Measurements from ENCODE around the gene MRPL48. TPM values are rescaled to one million over a fixed set of nuclear protein-coding genes. Genes with fewer than 3 reads are reported as not detected.
"Not testable (repeated sequence)": the region's sequence is repeated elsewhere in the genome, so short reads cannot be mapped to it uniquely, and the experiment has no call there.

The MRPL48 gene
- total RNA-seq, 4 donors from 2014 or later = 15.2 to 26.4 (median 21.0) TPM

DNA sequence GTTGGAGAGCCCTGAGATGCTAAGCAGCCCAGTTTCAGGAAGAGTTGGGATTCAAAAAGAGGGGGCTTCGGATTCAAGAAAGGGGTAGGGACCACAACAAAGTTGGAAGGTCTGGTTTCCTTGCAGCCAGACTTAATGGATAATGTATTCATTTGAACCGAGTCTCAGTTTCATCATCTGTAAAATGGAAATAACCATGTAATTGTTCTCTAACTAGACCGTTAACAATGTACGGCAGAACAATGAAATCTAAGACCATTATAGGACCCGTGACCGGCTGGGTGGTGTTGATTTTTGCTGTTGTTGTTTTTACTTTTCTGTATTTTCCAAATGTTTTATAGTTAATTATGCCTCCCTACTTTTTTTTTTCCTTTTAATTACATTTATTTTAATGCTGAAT, 6.4 kb upstream of the MRPL48 start:
- intact Hi-C loops (cut with DNase I; ENCODE audit: low total_unique reads) = no loop called here
- TF ChIP-seq CTCF (IDR thresholded peaks at IDR 0.05) (no peak), POLR2A (IDR thresholded peaks at IDR 0.05) (no peak)
- 87 to 93% methylated on average over 6 of the region's 6 CpGs for WGBS, 2 donors
- H3K4me3 ChIP-seq (ENCODE audit: low read depth, poor library complexity, severe bottlenecking) = no peak overlapping the region
- DNase-seq (ENCODE audit: low spot score in 2 of 2) = no peak

DNA sequence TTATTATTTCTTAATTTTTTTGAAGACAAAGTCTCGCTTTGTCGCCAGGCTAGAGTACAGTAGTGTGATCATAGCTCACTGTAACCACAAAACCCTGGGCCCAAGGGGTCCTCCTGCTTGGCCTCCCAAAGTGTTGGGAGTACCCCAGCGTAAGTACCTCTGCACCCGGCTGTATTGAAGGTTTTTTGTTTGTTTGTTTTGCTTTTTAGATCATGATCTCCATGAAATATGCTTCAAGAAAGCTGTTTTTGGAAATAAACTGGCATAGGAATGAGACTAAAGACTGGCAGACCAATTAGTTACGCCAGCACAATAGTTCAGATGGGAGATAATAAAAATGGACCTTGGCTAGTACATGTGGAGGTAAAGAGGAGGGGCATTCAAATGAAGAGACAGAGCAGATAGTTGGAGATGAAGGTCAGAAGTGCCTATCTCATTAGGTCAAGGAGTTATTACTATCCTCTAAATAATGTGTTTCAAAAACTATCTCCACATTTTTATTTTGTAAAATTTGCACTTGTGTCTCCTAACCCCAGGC, 4.1 kb upstream of the MRPL48 start:
- intact Hi-C loops (cut with DNase I; ENCODE audit: low total_unique reads) = no loop called here
- 88% methylated on average over 5 of the region's 5 CpGs for WGBS, 2 donors
- no peak for DNase-seq (ENCODE audit: low spot score in 2 of 2)
- H3K4me3 ChIP-seq (ENCODE audit: low read depth, poor library complexity, severe bottlenecking) = no peak overlapping the region
- TF ChIP-seq CTCF (IDR thresholded peaks at IDR 0.05) = no peak
- TF ChIP-seq POLR2A (IDR thresholded peaks at IDR 0.05) = no peak

DNA sequence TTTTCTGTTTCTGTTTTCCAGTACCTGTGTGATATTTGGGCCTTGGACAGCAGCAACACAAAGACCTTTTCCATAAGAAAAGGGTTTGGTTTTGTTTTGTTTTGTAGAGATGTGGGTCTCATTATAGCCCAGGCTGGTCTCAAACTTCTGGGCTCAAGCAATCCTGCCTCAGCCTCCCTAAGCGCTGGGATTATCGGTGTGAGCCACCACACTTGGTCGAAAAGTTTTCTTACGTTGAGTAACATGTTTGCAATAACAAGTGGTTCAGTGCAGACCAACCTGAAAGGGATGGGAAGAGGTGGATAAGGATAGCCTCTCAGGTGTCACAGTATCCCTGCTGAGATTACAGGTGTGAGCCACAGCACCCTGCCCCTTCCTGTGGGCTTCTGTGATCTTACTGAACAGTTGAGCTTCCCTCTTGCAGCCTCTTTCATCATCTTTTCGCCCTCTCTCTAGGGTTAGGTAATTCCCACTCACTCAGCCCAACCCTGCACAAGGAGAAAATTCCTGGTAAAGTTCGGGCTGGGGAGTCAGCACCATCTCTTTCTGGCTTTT, 3.5 kb upstream of the MRPL48 start:
- TF ChIP-seq POLR2A (IDR thresholded peaks at IDR 0.05) (no peak), CTCF (IDR thresholded peaks at IDR 0.05) (no peak)
- WGBS, 2 donors = 76 to 78% methylated on average over 6 of the region's 6 CpGs
- no peak for DNase-seq (ENCODE audit: low spot score in 2 of 2)
- intact Hi-C loops (cut with DNase I; ENCODE audit: low total_unique reads) = no loop called here
- H3K4me3 ChIP-seq (ENCODE audit: low read depth, poor library complexity, severe bottlenecking) = no peak overlapping the region

DNA sequence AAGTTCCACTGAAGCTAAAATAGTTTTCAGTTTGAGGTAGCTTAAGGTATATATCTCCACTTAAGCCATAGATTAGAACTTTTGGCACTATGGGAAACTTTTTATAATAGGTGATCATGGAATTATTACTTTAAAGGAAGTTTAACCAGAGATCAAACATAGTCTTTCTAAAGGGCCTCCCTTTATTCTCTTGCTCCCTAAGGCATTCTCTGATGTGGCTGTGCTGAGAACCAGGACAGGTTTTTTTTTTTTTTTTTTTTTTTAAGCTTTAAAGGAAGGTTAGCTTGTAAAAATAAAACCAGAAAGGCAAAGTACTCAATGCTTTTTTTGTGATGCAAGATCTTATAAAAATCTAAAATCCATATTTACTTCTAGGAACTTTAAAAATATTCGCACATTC, 2.9 kb upstream of the MRPL48 start:
- H3K4me3 ChIP-seq (ENCODE audit: low read depth, poor library complexity, severe bottlenecking) = no peak overlapping the region
- no peak for TF ChIP-seq CTCF (IDR thresholded peaks at IDR 0.05)
- TF ChIP-seq POLR2A (IDR thresholded peaks at IDR 0.05) = no peak
- intact Hi-C loops (cut with DNase I; ENCODE audit: low total_unique reads) = no loop called here
- DNase-seq (ENCODE audit: low spot score in 2 of 2) = no peak
- 80 to 87% methylated on average over 1 of the region's 1 CpG for WGBS, 2 donors

DNA sequence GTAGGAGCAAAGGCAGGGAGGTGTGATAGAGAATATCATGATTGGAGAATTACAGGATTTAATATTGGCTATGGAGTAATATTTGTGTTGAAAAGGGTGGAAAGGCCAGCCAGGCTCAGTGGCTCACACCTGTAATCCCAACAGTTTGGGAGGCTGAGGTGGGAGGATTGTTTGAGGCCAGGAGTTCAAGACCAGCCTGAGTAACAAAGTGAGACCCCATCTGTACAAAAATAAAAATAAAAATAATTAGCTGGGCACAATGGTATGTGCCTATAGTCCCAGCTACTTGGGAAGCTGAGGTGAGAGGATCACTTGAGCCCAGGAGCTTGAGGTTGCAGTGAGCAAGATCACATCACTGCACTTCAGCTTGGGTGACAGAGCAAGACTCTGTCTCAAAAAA, 2.2 kb upstream of the MRPL48 start:
- intact Hi-C loops (cut with DNase I; ENCODE audit: low total_unique reads); DNase-seq (ENCODE audit: low spot score in 2 of 2); H3K4me3 ChIP-seq (ENCODE audit: low read depth, poor library complexity, severe bottlenecking): not testable (repeated sequence)

DNA sequence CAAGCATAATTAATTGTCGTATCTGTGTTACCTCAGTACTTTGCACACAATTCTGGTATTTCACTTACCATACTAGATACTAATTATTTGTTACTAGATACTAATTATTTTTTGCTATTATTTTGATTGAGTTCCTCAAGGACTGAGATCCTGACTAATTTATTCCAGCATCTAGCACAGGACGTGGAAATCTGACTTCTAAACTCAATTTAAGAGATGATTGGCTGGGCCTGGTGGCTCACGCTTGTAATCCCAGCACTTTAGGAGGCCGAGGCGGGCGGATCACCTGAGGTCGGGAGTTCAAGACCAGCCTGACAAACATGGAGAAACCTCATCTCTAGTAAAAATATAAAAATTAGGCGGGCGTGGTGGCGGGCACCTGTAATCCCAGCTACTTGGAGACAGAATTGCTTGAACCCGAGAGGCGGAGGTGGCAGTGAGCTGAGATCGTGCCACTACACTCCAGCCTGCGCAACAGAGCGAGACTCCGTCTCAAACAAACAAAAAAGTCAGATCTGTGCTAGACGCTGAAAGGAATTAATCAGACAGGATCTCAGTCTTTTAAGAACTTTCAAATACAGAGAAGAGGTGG, 527 bp upstream of the MRPL48 start:
- intact Hi-C loops (cut with DNase I; ENCODE audit: low total_unique reads) = no loop called here
- 39 to 52% methylated on average over 17 of the region's 17 CpGs for WGBS, 2 donors
- DNase-seq (ENCODE audit: low spot score in 2 of 2) = no peak
- TF ChIP-seq POLR2A (IDR thresholded peaks at IDR 0.05) = no peak
- no peak for TF ChIP-seq CTCF (IDR thresholded peaks at IDR 0.05)
- peak overlapping the region; percentile 29 for H3K4me3 ChIP-seq (ENCODE audit: low read depth, poor library complexity, severe bottlenecking)

Measured in lower leg skin (tissue), 4 donors.